Measurements from ENCODE around the gene ALPK3.
"Not testable (repeated sequence)": the region's sequence is repeated elsewhere in the genome, so short reads cannot be mapped to it uniquely, and the experiment has no call there.

ALPK3 gene

GRCh38 chr15:84845631-84846030 is 28.5 kb downstream of the ALPK3 start:
- peak; percentile 68 for TF ChIP-seq CTCF (conservative IDR thresholded peaks at IDR 0.05; ENCODE audit: control insufficient read depth, insufficient read depth, low read depth, low read length)
- peak; percentile 82 for DNase-seq (ENCODE audit: low read depth)
- not testable (repeated sequence) for H3K4me3 ChIP-seq (ENCODE audit: control insufficient read depth, low read depth, low read length)

- no peak for TF ChIP-seq CTCF (conservative IDR thresholded peaks at IDR 0.05; ENCODE audit: control insufficient read depth, insufficient read depth, low read depth, low read length)
- no peak for DNase-seq (ENCODE audit: low read depth)
- H3K4me3 ChIP-seq (ENCODE audit: control insufficient read depth, low read depth, low read length), result no peak overlapping the region
Measured at GRCh38 chr15:84846269-84846668, 29.1 kb downstream of the ALPK3 start.

- TF ChIP-seq CTCF (conservative IDR thresholded peaks at IDR 0.05; ENCODE audit: control insufficient read depth, insufficient read depth, low read depth, low read length), result no peak
- DNase-seq (ENCODE audit: low read depth), result no peak
Measured at GRCh38 chr15:84847382-84847781, 30.2 kb downstream of the ALPK3 start.

GRCh38 chr15:84852212-84852611 is 35.1 kb downstream of the ALPK3 start:
- TF ChIP-seq CTCF (conservative IDR thresholded peaks at IDR 0.05; ENCODE audit: control insufficient read depth, insufficient read depth, low read depth, low read length), result no peak
- no peak overlapping the region for H3K4me3 ChIP-seq (ENCODE audit: control insufficient read depth, low read depth, low read length)
- DNase-seq (ENCODE audit: low read depth), result no peak

More at GRCh38 chr15:84847382-84847781, 30.2 kb downstream of the ALPK3 start:
- H3K4me3 ChIP-seq (ENCODE audit: control insufficient read depth, low read depth, low read length), result no peak overlapping the region

GRCh38 chr15:84855136-84855535 is 38.0 kb downstream of the ALPK3 start:
- no peak overlapping the region for H3K4me3 ChIP-seq (ENCODE audit: control insufficient read depth, low read depth, low read length)
- DNase-seq (ENCODE audit: low read depth), result no peak
- no peak for TF ChIP-seq CTCF (conservative IDR thresholded peaks at IDR 0.05; ENCODE audit: control insufficient read depth, insufficient read depth, low read depth, low read length)

- no peak overlapping the region for H3K4me3 ChIP-seq (ENCODE audit: control insufficient read depth, low read depth, low read length)
- TF ChIP-seq CTCF (conservative IDR thresholded peaks at IDR 0.05; ENCODE audit: control insufficient read depth, insufficient read depth, low read depth, low read length), result no peak
- no peak for DNase-seq (ENCODE audit: low read depth)
Measured at GRCh38 chr15:84855765-84856164, 38.6 kb downstream of the ALPK3 start.
